Hematopoietic multipotent progenitor cell treated with erythropoietin and hydrocortisone succinate and interleukin-3 and kit ligand, for 4 days (in vitro differentiated cells): ENCODE measurements around the gene GGCX.
"Not testable (repeated sequence)": the region's sequence is repeated elsewhere in the genome, so short reads cannot be mapped to it uniquely, and the experiment has no call there.

Experiments
- DNase-seq: peaks from one replicate; pipeline ENCODE4 v3.0.0-alpha.2; 2015

GGCX gene

GRCh38 chr2:85561280-85562212 lies at the start of gene GGCX:
TSS of gene GGCX (minus strand) at chr2:85561493. CDS start at chr2:85561428, 65 bp downstream.
- DNase-seq = peak; percentile 98

- no peak for DNase-seq
These were observed 46.2 kb upstream of the GGCX start for GRCh38 chr2:85607268-85608215.

GRCh38 chr2:85606116-85606455 lies 44.8 kb upstream of the GGCX start:
- no peak for DNase-seq

GRCh38 chr2:85605406-85606115 lies 44.3 kb upstream of the GGCX start:
- no peak for DNase-seq

- DNase-seq = no peak
These were observed 43.5 kb upstream of the GGCX start for GRCh38 chr2:85604568-85605339.

- DNase-seq = not testable (repeated sequence)
These were observed 42.8 kb upstream of the GGCX start for GRCh38 chr2:85604133-85604444.

- DNase-seq = peak; percentile 97
These were observed 41.4 kb upstream of the GGCX start, which contains the start of gene TMEM150A for GRCh38 chr2:85602476-85603234. TSS of gene TMEM150A (minus strand) at chr2:85602698. CDS start at chr2:85601948, 750 bp downstream.

GRCh38 chr2:85601771-85602475 lies 40.6 kb upstream of the GGCX start:
- DNase-seq = no peak

GRCh38 chr2:85600951-85601770 lies 39.9 kb upstream of the GGCX start:
- DNase-seq = no peak

GRCh38 chr2:85600235-85600575 lies 38.9 kb upstream of the GGCX start:
- DNase-seq = no peak

GRCh38 chr2:85599468-85600234 lies 38.4 kb upstream of the GGCX start:
- no peak for DNase-seq

GRCh38 chr2:85598594-85599340 lies 37.5 kb upstream of the GGCX start:
- no peak for DNase-seq

GRCh38 chr2:85597241-85597640 lies 35.9 kb upstream of the GGCX start:
- no peak for DNase-seq

- no peak for DNase-seq
These were observed 35.3 kb upstream of the GGCX start for GRCh38 chr2:85596486-85597143.

GRCh38 chr2:85596026-85596333 lies 34.7 kb upstream of the GGCX start:
- DNase-seq = no peak

- peak; percentile 99 for DNase-seq
These were observed 34.2 kb upstream of the GGCX start, which contains the start of gene RNF181 for GRCh38 chr2:85595301-85596025. TSS of gene RNF181 (plus strand) at chr2:85595745. CDS start at chr2:85595764, 19 bp downstream.

- DNase-seq = no peak
These were observed 33.5 kb upstream of the GGCX start for GRCh38 chr2:85594715-85595300.
